Activated T-helper 1 cell treated with anti-CD3 and anti-CD28 coated beads, Interleukin-12 subunit alpha, Interleukin-12 subunit beta, Interleukin-2, Interleukin-4 antibody, amounts not matched to agents 30 ng/mL and 10 ng/mL and 1 ng/mL, durations not matched to agents 14 hours and 24 hours and 36 hours (primary cell): ENCODE measurements around the gene CD3E. TPM values are rescaled to one million over a fixed set of nuclear protein-coding genes. Genes with fewer than 3 reads are reported as not detected.

Experiments used
- total RNA-seq: library from RNA; stranded (reverse); gene quantifications from 2 replicates; pipeline ENCODE4 v1.2.3, GENCODE V29; 2022

Gene CD3E
- total RNA-seq, 1 donor from 2014 or later = 646 TPM

Other genes starting within 250 kb of the CD3E start
- gene TMPRSS4, start 227.7 kb upstream of the CD3E start, total RNA-seq = not detected in 2 replicates
- gene SMIM35, start 217.8 kb upstream of the CD3E start, total RNA-seq = 0.10 and 0.16 TPM in 2 replicates
- gene SCN4B, start 151.9 kb upstream of the CD3E start, total RNA-seq = 0.08 TPM in 1 of 2 replicates, not detected in the other
- not detected in 2 replicates for gene SCN2B, start 128.1 kb upstream of the CD3E start, total RNA-seq
- gene JAML, start 79.7 kb upstream of the CD3E start, total RNA-seq = 264 and 271 TPM in 2 replicates
- gene MPZL3, start 52.4 kb upstream of the CD3E start, total RNA-seq = 63.5 and 69.3 TPM in 2 replicates
- 13.2 and 15.9 TPM in 2 replicates for gene MPZL2, start 40.4 kb upstream of the CD3E start, total RNA-seq
- 486 and 491 TPM in 2 replicates for gene CD3D, start 38.0 kb downstream of the CD3E start, total RNA-seq
- 134 and 145 TPM in 2 replicates for gene CD3G, start 39.6 kb downstream of the CD3E start, total RNA-seq
- gene UBE4A, start 54.9 kb downstream of the CD3E start, total RNA-seq = 44.1 and 46.0 TPM in 2 replicates
- gene ATP5MG, start 96.9 kb downstream of the CD3E start, total RNA-seq = 205 and 216 TPM in 2 replicates
- gene KMT2A, start 131.8 kb downstream of the CD3E start, total RNA-seq = 78.4 and 87.8 TPM in 2 replicates
- 0.59 and 0.91 TPM in 2 replicates for gene TTC36, start 222.7 kb downstream of the CD3E start, total RNA-seq
- 13.6 and 15.0 TPM in 2 replicates for gene TMEM25, start 226.5 kb downstream of the CD3E start, total RNA-seq